ENCODE measurements around the gene LRCH3.

LRCH3 gene

DNA sequence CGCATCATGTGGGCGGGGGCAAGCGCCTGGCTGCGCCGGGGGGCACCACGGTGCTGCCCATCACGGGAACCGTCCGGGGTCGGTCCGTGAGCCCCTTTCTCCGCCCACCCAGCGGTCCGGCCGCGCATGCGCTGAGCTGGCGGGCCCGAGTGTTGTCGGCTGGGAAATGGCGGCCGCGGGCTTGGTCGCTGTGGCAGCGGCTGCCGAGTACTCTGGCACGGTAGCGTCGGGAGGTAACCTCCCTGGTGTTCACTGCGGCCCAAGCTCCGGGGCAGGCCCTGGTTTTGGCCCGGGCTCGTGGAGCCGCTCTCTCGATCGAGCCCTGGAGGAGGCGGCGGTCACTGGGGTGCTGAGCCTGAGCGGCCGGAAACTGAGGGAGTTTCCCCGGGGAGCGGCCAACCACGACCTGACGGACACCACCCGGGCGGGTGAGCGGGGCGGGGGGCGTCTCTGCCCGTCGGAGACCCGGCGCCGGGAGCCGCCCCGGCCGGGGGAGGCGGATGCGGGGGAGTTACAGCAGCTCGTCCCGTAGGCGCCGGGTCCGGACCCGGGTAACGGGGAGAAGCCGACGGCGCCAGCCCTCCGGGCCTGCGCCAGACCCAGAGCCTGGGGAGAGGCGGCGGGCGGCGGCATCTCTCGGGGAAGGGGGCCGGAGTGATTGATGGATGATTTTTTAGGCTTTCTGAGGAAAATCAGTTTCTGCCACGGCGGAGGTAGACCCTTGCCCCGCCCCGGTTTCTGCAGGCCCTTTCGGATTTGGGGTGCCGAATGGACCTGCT is at the start of gene LRCH3:
TSS of gene LRCH3 (plus strand) at position 142 of the 779 bp plus-strand sequence. CDS start at position 167, 25 bp downstream.
- H3K27me3 ChIP-seq (replicated peaks), result no peaks in the 10 kb centered on the region
- in situ Hi-C loops (cut with HindIII; ENCODE audit: low pct_ligation_motif_present, low sequenced_read_pairs), result no loop called here
- peak within 1 kb of the TSS; percentile 87 for H3K4me3 ChIP-seq (ENCODE audit: low read depth, low read length)
- H3K27ac ChIP-seq, result peak within 1 kb of the TSS; percentile 90
- peak; percentile 62 for DNase-seq
- no peaks in the 10 kb centered on the region for H3K36me3 ChIP-seq (replicated peaks)
- TF ChIP-seq, protein P1, sequence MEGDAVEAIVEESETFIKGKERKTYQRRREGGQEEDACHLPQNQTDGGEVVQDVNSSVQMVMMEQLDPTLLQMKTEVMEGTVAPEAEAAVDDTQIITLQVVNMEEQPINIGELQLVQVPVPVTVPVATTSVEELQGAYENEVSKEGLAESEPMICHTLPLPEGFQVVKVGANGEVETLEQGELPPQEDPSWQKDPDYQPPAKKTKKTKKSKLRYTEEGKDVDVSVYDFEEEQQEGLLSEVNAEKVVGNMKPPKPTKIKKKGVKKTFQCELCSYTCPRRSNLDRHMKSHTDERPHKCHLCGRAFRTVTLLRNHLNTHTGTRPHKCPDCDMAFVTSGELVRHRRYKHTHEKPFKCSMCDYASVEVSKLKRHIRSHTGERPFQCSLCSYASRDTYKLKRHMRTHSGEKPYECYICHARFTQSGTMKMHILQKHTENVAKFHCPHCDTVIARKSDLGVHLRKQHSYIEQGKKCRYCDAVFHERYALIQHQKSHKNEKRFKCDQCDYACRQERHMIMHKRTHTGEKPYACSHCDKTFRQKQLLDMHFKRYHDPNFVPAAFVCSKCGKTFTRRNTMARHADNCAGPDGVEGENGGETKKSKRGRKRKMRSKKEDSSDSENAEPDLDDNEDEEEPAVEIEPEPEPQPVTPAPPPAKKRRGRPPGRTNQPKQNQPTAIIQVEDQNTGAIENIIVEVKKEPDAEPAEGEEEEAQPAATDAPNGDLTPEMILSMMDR (IDR thresholded peaks at IDR 0.05; ENCODE audit: low read depth, low read length, missing control alignments), result no peak

DNA sequence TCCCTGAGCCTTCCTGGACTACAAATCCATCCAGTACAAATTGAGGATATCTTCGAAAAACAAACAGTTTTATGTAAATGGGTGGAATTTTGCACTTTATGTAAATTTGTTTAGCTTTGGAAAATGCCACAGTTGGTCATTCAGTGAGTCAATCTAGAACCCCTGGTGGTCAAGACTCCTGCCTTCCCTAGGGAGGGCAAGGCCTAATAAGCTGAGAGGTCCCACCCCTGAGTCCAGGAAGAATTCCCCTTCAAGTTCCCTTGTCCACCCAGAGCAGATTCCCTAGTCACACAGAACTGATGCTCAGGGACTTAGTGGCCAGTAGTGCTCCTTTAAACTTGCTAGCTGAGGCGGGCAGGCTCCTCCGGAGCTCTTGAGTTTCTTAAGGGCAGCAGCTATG is 48.3 kb upstream of the LRCH3 start:
- H3K36me3 ChIP-seq (replicated peaks), result no peaks in the 10 kb centered on the region
- H3K27ac ChIP-seq, result no peak overlapping the region
- in situ Hi-C loops (cut with HindIII; ENCODE audit: low pct_ligation_motif_present, low sequenced_read_pairs), result no loop called here
- no peak overlapping the region for H3K4me3 ChIP-seq (ENCODE audit: low read depth, low read length)
- TF ChIP-seq, protein P1 (IDR thresholded peaks at IDR 0.05; ENCODE audit: low read depth, low read length, missing control alignments), result no peak
- no peaks in the 10 kb centered on the region for H3K27me3 ChIP-seq (replicated peaks)
- no peak for DNase-seq

DNA sequence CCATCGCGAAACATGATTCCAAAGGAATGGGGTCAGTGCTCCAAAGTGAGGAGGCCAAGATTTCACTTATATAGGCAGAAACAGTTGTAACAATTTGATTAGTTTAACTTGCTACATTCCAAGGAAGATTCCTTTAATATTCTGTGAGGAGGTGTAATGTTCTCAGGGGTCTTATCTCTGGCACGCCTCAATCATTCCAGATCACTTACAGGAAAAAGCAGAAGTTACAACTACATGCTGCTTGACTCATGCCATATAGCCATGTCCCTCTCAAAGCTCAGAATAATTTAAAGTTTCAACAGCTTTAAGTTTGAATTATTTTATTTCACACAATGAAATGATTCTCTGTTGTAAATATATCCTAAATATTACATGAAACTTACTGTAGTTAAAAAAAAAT is 44.8 kb upstream of the LRCH3 start:
- in situ Hi-C loops (cut with HindIII; ENCODE audit: low pct_ligation_motif_present, low sequenced_read_pairs), result no loop called here
- H3K27ac ChIP-seq, result no peak overlapping the region
- no peaks in the 10 kb centered on the region for H3K36me3 ChIP-seq (replicated peaks)
- DNase-seq, result no peak
- no peaks in the 10 kb centered on the region for H3K27me3 ChIP-seq (replicated peaks)
- no peak overlapping the region for H3K4me3 ChIP-seq (ENCODE audit: low read depth, low read length)
- TF ChIP-seq, protein P1 (IDR thresholded peaks at IDR 0.05; ENCODE audit: low read depth, low read length, missing control alignments), result no peak

DNA sequence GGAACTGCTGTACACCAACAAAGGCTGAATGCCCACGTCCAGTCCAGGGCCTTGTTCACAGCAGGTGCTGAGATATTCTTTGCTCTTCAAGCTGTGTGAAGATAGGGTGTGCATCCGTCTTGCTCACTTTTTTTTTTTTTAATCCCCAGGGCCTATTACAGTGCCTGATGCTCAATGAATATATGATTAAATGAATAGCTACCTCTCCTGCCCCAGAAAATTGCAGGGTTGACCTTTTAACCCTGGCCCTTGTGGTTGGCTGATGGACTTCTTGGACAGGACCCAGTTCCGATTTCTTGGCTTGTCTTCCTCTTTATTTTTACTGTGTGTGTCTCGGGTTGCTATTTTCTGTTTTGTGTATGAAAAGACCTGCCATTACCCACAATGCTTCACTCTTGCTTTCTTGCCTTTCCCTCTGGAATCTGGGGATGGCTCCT is 44.2 kb upstream of the LRCH3 start:
- Histone ChIP-seq H3K36me3 (replicated peaks) (no peaks in the 10 kb centered on the region), H3K27me3 (replicated peaks) (no peaks in the 10 kb centered on the region), H3K4me3 (ENCODE audit: low read depth, low read length) (no peak overlapping the region), H3K27ac (no peak overlapping the region)
- in situ Hi-C loops (cut with HindIII; ENCODE audit: low pct_ligation_motif_present, low sequenced_read_pairs), result no loop called here
- TF ChIP-seq, protein P1 (IDR thresholded peaks at IDR 0.05; ENCODE audit: low read depth, low read length, missing control alignments), result no peak
- no peak for DNase-seq

DNA sequence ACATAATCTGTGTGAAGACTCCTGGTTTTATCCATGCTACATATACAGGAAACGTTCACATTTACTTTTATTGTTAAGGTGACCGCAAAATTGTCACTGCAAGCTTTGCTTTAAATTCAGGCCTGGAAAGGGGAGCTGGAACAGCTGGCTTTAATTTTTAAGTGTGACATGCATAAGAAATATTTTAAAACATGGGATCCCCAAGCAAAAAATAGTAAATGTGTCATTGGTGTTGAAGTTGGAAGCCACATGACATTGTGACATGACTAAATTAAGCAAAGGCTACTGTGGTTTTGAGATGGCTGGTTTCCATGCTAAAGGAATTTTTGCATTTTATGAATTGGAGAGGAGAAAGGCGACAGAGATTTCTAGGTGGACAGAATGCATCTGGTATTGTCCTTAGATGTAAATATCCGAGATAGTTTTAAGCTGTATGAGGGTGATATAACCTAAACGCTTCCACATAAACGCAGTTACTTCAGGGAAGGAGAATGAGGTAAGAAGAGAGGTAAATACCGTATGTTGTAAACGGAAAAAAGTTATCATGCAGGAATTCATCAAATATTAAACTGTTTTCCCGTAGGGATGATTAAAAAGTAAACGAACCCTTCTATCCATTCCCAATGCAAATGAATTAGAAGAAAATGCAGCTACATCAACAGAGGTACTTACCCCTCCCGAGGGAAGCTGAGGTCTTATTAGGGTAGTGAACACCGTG is 42.3 kb upstream of the LRCH3 start:
- Histone ChIP-seq H3K27me3 (replicated peaks) (no peaks in the 10 kb centered on the region), H3K36me3 (replicated peaks) (no peaks in the 10 kb centered on the region), H3K27ac (peak overlapping the region; percentile 83), H3K4me3 (ENCODE audit: low read depth, low read length) (peak overlapping the region; percentile 77)
- in situ Hi-C loops (cut with HindIII; ENCODE audit: low pct_ligation_motif_present, low sequenced_read_pairs), result no loop called here
- DNase-seq, result no peak
- TF ChIP-seq, protein P1 (IDR thresholded peaks at IDR 0.05; ENCODE audit: low read depth, low read length, missing control alignments), result no peak

Measured in brain microvascular endothelial cell (primary cell).